K562 (cell line): ENCODE data around the gene PMF1. TPM values are rescaled to one million over a fixed set of nuclear protein-coding genes. Genes with fewer than 3 reads are reported as not detected.

Source experiments
- ARHGAP35 ChIP-seq: fragments of 450-650 bp; IDR thresholded peaks from 2 replicates; pipeline ENCODE4 v1.6.1; 2018; ENCODE audit not compliant: partially characterized antibody
- E2F5 ChIP-seq: sonication (generic); formaldehyde crosslinking; IDR thresholded peaks from 2 replicates; pipeline ENCODE4 v1.8.0; 2022; ENCODE audit warnings: mild to moderate bottlenecking, missing genetic modification reagents
- ESRRA ChIP-seq: fragments of 450-650 bp; IDR thresholded peaks from 2 replicates; pipeline ENCODE4 v1.6.1; 2014; ENCODE audit warnings: low read depth, mild to moderate bottlenecking, moderate library complexity, borderline replicate concordance
- FOXK2 ChIP-seq, 2 experiments: fragments of 450-650 bp; IDR thresholded peaks in 1 of 2; conservative IDR thresholded peaks in 1 of 2; 2 replicates each; pipeline ENCODE4 v1.6.1; 2016; ENCODE audit warnings: low read depth in 2 of 2, mild to moderate bottlenecking in 1 of 2
- HDAC6 ChIP-seq: IDR thresholded peaks from 2 replicates; pipeline ENCODE4 v1.6.1; 2012; ENCODE audit warnings: low read depth, mild to moderate bottlenecking, control low read depth, inconsistent platforms, low read length, moderate library complexity
- HEY1 ChIP-seq: fragments of 250-450 bp; sonication (Bioruptor Pico); IDR thresholded peaks from 2 replicates; pipeline ENCODE4 v1.5.0; 2020; ENCODE audit warnings: mild to moderate bottlenecking, moderate library complexity, borderline replicate concordance
- MEF2D ChIP-seq: conservative IDR thresholded peaks from 2 replicates; pipeline ENCODE4 v1.6.1; 2016; ENCODE audit warnings: low read depth, missing genetic modification characterization, missing compliant biosample characterization
- NR1H2 ChIP-seq: sonication (generic); formaldehyde crosslinking; IDR thresholded peaks from 2 replicates; pipeline ENCODE4 v1.4.0; 2020; ENCODE audit warnings: mild to moderate bottlenecking, missing genetic modification reagents
- PHB2 ChIP-seq: fragments of 450-650 bp; IDR thresholded peaks from 2 replicates; pipeline ENCODE4 v1.6.1; 2017; ENCODE audit warnings: low read depth
- POLR3G ChIP-seq: IDR thresholded peaks from 2 replicates; pipeline ENCODE4 v1.6.1; 2011; ENCODE audit not compliant: insufficient read length, insufficient replicate concordance; ENCODE audit errors: extremely low read depth
- PTBP1 ChIP-seq: fragments of 200-400 bp; formaldehyde crosslinking; IDR thresholded peaks from 2 replicates; pipeline ENCODE4 v1.6.1; 2017; ENCODE audit warnings: low read depth, low read length
- RFX5 ChIP-seq: IDR thresholded peaks from 2 replicates; pipeline ENCODE4 v1.6.1; 2011; ENCODE audit warnings: low read depth, mild to moderate bottlenecking, improper control_type of control experiment, low read length
- RFX7 ChIP-seq: fragments of 250-450 bp; sonication (Bioruptor Pico); IDR thresholded peaks from 2 replicates; pipeline ENCODE4 v1.5.1; 2021; ENCODE audit warnings: mild to moderate bottlenecking
- TSC22D4 ChIP-seq: fragments of 450-650 bp; IDR thresholded peaks from 2 replicates; pipeline ENCODE4 v1.6.1; 2016; ENCODE audit warnings: missing genetic modification characterization, missing biosample characterization, control low read depth
- ZFP30 ChIP-seq: fragments of 250-450 bp; sonication (Bioruptor Pico); IDR thresholded peaks from 2 replicates; pipeline ENCODE4 v1.8.0; 2022; ENCODE audit warnings: moderate library complexity, mild to moderate bottlenecking, inconsistent platforms, borderline replicate concordance
- polyA plus RNA-seq, 8 experiments: library from polyadenylated mRNA; depleted of rRNA in 4 of 8; stranded (reverse) in 5 of 8; unstranded in 3 of 8; fragments of >200 nt; fragmentation: Nextera tagmentation in 2 of 8; fragmentation: Illumina TruSeq in 1 of 8; extraction: Ambion mirVana in 2 of 8; extraction: Trizol in 1 of 8; gene quantifications; 2 replicates each; pipeline versions ENCODE4 v1.2.1 to v1.2.3, GENCODE V29; 2011 to 2014; ENCODE audit warnings: inconsistent platforms in 1 of 8, missing spikeins in 1 of 8
- total RNA-seq, 7 experiments: library from RNA; depleted of rRNA in 6 of 7; stranded (reverse); fragments of >200 nt in 6 of 7; fragmentation: Illumina TruSeq in 2 of 7; extraction: Trizol in 2 of 7; gene quantifications; 2 replicates each; pipeline versions ENCODE4 v1.2.1 to v1.2.3, GENCODE V29; 2011 to 2021; ENCODE audit warnings: low replicate concordance in 1 of 7
- TF ChIP-seq, protein P1 (sequence below): fragments of 200-600 bp; sonication (generic); IDR thresholded peaks from one replicate; pipeline ENCODE4 v1.6.1; 2012; ENCODE audit warnings: mild to moderate bottlenecking, low read depth, low read length, inconsistent platforms

The PMF1 gene
- total and polyA plus RNA-seq, 9 of the 15 experiments (the other 6 are each of a cell fraction or from before 2014, with no cell fraction given) = 9.4 to 92.9 (median 71.0) TPM

DNA sequence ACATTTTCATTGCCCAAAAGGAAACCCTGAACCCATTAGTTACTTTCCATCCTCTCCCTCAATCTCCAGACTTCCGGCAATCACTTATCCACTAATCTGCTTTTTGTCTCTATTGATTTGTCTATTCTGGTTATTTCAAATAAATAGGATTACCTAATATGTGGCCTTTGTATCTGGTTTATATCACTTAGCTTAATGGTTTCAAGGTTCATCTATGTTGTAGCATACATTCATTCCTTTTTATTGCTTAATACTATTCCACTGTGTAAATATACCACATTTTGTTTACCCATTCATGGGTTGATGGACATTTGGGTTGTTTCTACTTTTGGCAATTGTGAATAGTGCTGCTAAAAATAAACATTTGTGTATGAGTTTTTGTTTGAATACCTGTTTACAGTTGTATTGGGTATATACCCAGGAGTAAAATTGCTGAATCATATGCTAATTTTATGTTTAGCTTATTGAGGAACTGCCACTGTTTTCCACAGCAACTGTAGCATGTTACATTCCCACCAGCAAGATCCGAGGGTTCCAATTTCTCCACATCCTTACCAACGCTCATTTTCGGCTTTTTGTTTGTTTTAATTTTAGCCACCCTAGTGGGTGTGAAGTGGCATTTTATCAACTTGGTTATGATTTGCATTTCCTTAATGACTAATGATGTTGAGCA lies 21.4 kb upstream of the PMF1 start (continued):
- TF ChIP-seq RFX5 (no peak), ZFP30 (CRISPR knock-in tag) (no peak), HEY1 (no peak), POLR3G (no peak), FOXK2 (conservative IDR thresholded peaks at IDR 0.05 in 1 of 2, IDR thresholded peaks at IDR 0.05 in 1 of 2; ENCODE audit: low read depth in 2 of 2) (peak in 1 of 2 experiments; percentile 25; a peak in 1 of 4 replicates), NR1H2 (no peak), ESRRA (no peak), PTBP1 (no peak), HDAC6 (no peak), MEF2D (tag) (0 out of 2 replicates have a peak, but pooled peaks have one; percentile 28), TSC22D4 (no peak), PHB2 (no peak), E2F5 (CRISPR knock-in tag) (no peak), RFX7 (CRISPR knock-in tag) (no peak), ARHGAP35 (no peak)
- TF ChIP-seq, protein P1, sequence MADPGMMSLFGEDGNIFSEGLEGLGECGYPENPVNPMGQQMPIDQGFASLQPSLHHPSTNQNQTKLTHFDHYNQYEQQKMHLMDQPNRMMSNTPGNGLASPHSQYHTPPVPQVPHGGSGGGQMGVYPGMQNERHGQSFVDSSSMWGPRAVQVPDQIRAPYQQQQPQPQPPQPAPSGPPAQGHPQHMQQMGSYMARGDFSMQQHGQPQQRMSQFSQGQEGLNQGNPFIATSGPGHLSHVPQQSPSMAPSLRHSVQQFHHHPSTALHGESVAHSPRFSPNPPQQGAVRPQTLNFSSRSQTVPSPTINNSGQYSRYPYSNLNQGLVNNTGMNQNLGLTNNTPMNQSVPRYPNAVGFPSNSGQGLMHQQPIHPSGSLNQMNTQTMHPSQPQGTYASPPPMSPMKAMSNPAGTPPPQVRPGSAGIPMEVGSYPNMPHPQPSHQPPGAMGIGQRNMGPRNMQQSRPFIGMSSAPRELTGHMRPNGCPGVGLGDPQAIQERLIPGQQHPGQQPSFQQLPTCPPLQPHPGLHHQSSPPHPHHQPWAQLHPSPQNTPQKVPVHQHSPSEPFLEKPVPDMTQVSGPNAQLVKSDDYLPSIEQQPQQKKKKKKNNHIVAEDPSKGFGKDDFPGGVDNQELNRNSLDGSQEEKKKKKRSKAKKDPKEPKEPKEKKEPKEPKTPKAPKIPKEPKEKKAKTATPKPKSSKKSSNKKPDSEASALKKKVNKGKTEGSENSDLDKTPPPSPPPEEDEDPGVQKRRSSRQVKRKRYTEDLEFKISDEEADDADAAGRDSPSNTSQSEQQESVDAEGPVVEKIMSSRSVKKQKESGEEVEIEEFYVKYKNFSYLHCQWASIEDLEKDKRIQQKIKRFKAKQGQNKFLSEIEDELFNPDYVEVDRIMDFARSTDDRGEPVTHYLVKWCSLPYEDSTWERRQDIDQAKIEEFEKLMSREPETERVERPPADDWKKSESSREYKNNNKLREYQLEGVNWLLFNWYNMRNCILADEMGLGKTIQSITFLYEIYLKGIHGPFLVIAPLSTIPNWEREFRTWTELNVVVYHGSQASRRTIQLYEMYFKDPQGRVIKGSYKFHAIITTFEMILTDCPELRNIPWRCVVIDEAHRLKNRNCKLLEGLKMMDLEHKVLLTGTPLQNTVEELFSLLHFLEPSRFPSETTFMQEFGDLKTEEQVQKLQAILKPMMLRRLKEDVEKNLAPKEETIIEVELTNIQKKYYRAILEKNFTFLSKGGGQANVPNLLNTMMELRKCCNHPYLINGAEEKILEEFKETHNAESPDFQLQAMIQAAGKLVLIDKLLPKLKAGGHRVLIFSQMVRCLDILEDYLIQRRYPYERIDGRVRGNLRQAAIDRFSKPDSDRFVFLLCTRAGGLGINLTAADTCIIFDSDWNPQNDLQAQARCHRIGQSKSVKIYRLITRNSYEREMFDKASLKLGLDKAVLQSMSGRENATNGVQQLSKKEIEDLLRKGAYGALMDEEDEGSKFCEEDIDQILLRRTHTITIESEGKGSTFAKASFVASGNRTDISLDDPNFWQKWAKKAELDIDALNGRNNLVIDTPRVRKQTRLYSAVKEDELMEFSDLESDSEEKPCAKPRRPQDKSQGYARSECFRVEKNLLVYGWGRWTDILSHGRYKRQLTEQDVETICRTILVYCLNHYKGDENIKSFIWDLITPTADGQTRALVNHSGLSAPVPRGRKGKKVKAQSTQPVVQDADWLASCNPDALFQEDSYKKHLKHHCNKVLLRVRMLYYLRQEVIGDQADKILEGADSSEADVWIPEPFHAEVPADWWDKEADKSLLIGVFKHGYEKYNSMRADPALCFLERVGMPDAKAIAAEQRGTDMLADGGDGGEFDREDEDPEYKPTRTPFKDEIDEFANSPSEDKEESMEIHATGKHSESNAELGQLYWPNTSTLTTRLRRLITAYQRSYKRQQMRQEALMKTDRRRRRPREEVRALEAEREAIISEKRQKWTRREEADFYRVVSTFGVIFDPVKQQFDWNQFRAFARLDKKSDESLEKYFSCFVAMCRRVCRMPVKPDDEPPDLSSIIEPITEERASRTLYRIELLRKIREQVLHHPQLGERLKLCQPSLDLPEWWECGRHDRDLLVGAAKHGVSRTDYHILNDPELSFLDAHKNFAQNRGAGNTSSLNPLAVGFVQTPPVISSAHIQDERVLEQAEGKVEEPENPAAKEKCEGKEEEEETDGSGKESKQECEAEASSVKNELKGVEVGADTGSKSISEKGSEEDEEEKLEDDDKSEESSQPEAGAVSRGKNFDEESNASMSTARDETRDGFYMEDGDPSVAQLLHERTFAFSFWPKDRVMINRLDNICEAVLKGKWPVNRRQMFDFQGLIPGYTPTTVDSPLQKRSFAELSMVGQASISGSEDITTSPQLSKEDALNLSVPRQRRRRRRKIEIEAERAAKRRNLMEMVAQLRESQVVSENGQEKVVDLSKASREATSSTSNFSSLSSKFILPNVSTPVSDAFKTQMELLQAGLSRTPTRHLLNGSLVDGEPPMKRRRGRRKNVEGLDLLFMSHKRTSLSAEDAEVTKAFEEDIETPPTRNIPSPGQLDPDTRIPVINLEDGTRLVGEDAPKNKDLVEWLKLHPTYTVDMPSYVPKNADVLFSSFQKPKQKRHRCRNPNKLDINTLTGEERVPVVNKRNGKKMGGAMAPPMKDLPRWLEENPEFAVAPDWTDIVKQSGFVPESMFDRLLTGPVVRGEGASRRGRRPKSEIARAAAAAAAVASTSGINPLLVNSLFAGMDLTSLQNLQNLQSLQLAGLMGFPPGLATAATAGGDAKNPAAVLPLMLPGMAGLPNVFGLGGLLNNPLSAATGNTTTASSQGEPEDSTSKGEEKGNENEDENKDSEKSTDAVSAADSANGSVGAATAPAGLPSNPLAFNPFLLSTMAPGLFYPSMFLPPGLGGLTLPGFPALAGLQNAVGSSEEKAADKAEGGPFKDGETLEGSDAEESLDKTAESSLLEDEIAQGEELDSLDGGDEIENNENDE = no peak
